HG02571 (cell line): ENCODE data around the gene USP26.
"Not testable (repeated sequence)": the region's sequence is repeated elsewhere in the genome, so short reads cannot be mapped to it uniquely, and the experiment has no call there.

ENCODE experiments used
- ATAC-seq: cut with Tn5 transposase; IDR thresholded peaks from one replicate; pipeline ENCODE4 v1.9.1; 2021; ENCODE audit warnings: mild to moderate bottlenecking, moderate library complexity; ENCODE audit not compliant: unreplicated experiment

The USP26 gene

GRCh38 chrX:133097031-133097430 lies at the start of gene USP26:
Gene USP26, minus strand, starts transcription at chrX:133097109. Its CDS starts 68,889 bp downstream, at chrX:133028220.
- no peak for ATAC-seq

GRCh38 chrX:133134282-133134681 lies 37.4 kb upstream of the USP26 start:
- ATAC-seq: no peak

- ATAC-seq: no peak
Observed at GRCh38 chrX:133120406-133120805, 23.5 kb upstream of the USP26 start.

GRCh38 chrX:133094098-133094731 lies 2.7 kb downstream of the USP26 start:
- ATAC-seq: no peak

- no peak for ATAC-seq
Observed at GRCh38 chrX:133090236-133090809, 6.6 kb downstream of the USP26 start.

- ATAC-seq: no peak
Observed at GRCh38 chrX:133089411-133089810, 7.5 kb downstream of the USP26 start.

- no peak for ATAC-seq
Observed at GRCh38 chrX:133085785-133086184, 11.1 kb downstream of the USP26 start.

- ATAC-seq: not testable (repeated sequence)
Observed at GRCh38 chrX:133085056-133085455, 11.9 kb downstream of the USP26 start.

GRCh38 chrX:133083899-133084298 lies 13.0 kb downstream of the USP26 start:
- no peak for ATAC-seq

GRCh38 chrX:133081990-133082389 lies 14.9 kb downstream of the USP26 start:
- ATAC-seq: no peak

GRCh38 chrX:133077856-133078255 lies 19.1 kb downstream of the USP26 start:
- ATAC-seq: not testable (repeated sequence)

GRCh38 chrX:133072566-133072965 lies 24.3 kb downstream of the USP26 start:
- ATAC-seq: no peak

- ATAC-seq: no peak
Observed at GRCh38 chrX:133068461-133068860, 28.4 kb downstream of the USP26 start.

GRCh38 chrX:133056341-133056740 lies 40.6 kb downstream of the USP26 start:
- ATAC-seq: no peak

GRCh38 chrX:133054761-133055405 lies 42.0 kb downstream of the USP26 start:
- ATAC-seq: no peak

GRCh38 chrX:133053861-133054598 lies 42.9 kb downstream of the USP26 start:
- no peak for ATAC-seq

GRCh38 chrX:133048751-133049150 lies 48.2 kb downstream of the USP26 start:
- ATAC-seq: no peak

GRCh38 chrX:133046601-133047000 lies 50.3 kb downstream of the USP26 start:
- ATAC-seq: no peak

GRCh38 chrX:133045986-133046385 lies 50.9 kb downstream of the USP26 start:
- no peak for ATAC-seq

- not testable (repeated sequence) for ATAC-seq
Observed at GRCh38 chrX:133044145-133044786, 52.6 kb downstream of the USP26 start.

GRCh38 chrX:133042260-133042659 lies 54.6 kb downstream of the USP26 start:
- ATAC-seq: no peak
